Mesendoderm (in vitro differentiated cells): Measurements from ENCODE around the gene GPSM1.

Source experiments
- DNase-seq: peaks from one replicate; pipeline ENCODE4 v3.0.0; 2013
- H2AK5ac ChIP-seq: 2 replicates; pipeline ENCODE4 v1.6.1; 2013; ENCODE audit warnings: low read length, inconsistent platforms
- H2BK120ac ChIP-seq: 2 replicates; pipeline ENCODE4 v1.6.1; 2013; ENCODE audit warnings: low read depth, mild to moderate bottlenecking, low read length, moderate library complexity, mixed read lengths
- H2BK15ac ChIP-seq: replicated peaks from 2 replicates; pipeline ENCODE4 v1.6.1; 2013; ENCODE audit warnings: low read depth, mild to moderate bottlenecking, moderate library complexity
- H2BK5ac ChIP-seq: 2 replicates; pipeline ENCODE4 v1.6.1; 2013; ENCODE audit warnings: low read length, inconsistent platforms
- H3K18ac ChIP-seq: 2 replicates; pipeline ENCODE4 v1.6.1; 2013; ENCODE audit warnings: mild to moderate bottlenecking, low read length, mixed read lengths
- H3K23ac ChIP-seq: one replicate; pipeline ENCODE4 v1.6.1; 2013; ENCODE audit warnings: low read length
- H3K27ac ChIP-seq: 2 replicates; pipeline ENCODE4 v1.5.1; 2013; ENCODE audit warnings: low read depth, mild to moderate bottlenecking, inconsistent platforms, low read length, moderate library complexity
- H3K27me3 ChIP-seq: 2 replicates; pipeline ENCODE4 v1.6.1; 2013; ENCODE audit warnings: low read length, control low read depth, mild to moderate bottlenecking, inconsistent platforms; ENCODE audit not compliant: insufficient read depth, poor library complexity
- H3K36me3 ChIP-seq: 2 replicates; pipeline ENCODE4 v1.6.1; 2013; ENCODE audit warnings: low read length, inconsistent platforms; ENCODE audit not compliant: control insufficient read depth, insufficient read depth
- H3K4ac ChIP-seq: one replicate; pipeline ENCODE4 v1.6.1; 2013; ENCODE audit warnings: low read depth, mild to moderate bottlenecking, low read length, moderate library complexity
- H3K4me1 ChIP-seq: 2 replicates; pipeline ENCODE4 v1.6.1; 2013; ENCODE audit warnings: low read depth, low read length, inconsistent platforms; ENCODE audit not compliant: control insufficient read depth
- H3K4me2 ChIP-seq: 2 replicates; pipeline ENCODE4 v1.6.1; 2013; ENCODE audit warnings: low read length
- H3K4me3 ChIP-seq: 2 replicates; pipeline ENCODE4 v1.5.1; 2013; ENCODE audit warnings: mild to moderate bottlenecking, low read length
- H3K56ac ChIP-seq: one replicate; pipeline ENCODE4 v1.6.1; 2013; ENCODE audit warnings: low read length
- H3K79me1 ChIP-seq: 2 replicates; pipeline ENCODE4 v1.6.1; 2013; ENCODE audit warnings: low read length, inconsistent platforms
- H3K79me2 ChIP-seq: 2 replicates; pipeline ENCODE4 v1.6.1; 2013; ENCODE audit warnings: mild to moderate bottlenecking, low read length; ENCODE audit not compliant: control insufficient read depth, insufficient read depth
- H3K9ac ChIP-seq: 2 replicates; pipeline ENCODE4 v1.6.1; 2013; ENCODE audit warnings: low read length, inconsistent platforms
- H4K5ac ChIP-seq: one replicate; pipeline ENCODE4 v1.6.1; 2013; ENCODE audit warnings: low read length
- H4K8ac ChIP-seq: one replicate; pipeline ENCODE4 v1.6.1; 2013; ENCODE audit warnings: low read depth, mild to moderate bottlenecking, control low read depth, low read length, moderate library complexity
- WGBS: extraction: QIAGEN DNeasy Blood & Tissue Kit; methylation state at CpG from one replicate; pipeline ENCODE4 v1.1.7; 2013; ENCODE audit warnings: low lambda C conversion rate, missing lambda C conversion rate; ENCODE audit not compliant: insufficient coverage; ENCODE audit errors: extremely low coverage; 5-methylcytosine and 5-hydroxymethylcytosine counted together

Gene GPSM1

DNA sequence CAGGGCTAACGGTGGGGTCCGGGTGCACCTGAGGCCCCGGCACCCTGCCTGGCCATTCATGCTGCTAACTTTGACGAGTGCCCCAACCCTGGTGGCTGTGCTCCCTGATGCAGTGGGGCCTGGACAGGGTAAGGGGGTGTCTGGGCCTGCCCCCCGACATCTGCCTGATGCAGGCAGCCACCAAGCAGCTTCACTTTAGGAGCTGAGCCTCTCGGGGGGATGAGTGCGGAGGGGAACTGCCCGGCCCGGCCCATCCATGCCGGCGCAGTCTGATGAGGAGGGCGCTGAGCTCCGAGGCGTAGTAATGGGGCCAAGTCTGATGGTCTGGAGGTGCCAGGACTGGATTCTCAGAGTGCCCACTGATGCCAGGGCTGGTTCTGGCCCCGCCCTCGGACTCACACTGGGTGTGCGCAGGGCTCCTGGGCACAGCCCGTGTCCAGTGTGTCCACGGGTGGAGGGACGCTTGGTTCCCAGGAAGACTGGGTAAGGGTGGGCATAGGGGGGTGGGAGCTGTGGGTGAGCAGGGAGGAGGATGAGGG lies 19.7 kb downstream of the GPSM1 start:
- H3K18ac ChIP-seq: no peak overlapping the region
- H2BK5ac ChIP-seq: no peak overlapping the region
- H2BK15ac ChIP-seq: no peak overlapping the region
- no peak overlapping the region for H2AK5ac ChIP-seq
- no peaks in the 10 kb centered on the region for H3K79me2 ChIP-seq
- no peak overlapping the region for H3K4me3 ChIP-seq
- DNase-seq: no peak
- no peak overlapping the region for H4K5ac ChIP-seq
- H3K4me1 ChIP-seq: no peaks in the 10 kb centered on the region
- H4K8ac ChIP-seq: no peak overlapping the region
- no peak overlapping the region for H3K9ac ChIP-seq
- no CpG with 5 or more reads among the region's 20 CpGs for WGBS
- no peak overlapping the region for H3K4ac ChIP-seq
- H3K56ac ChIP-seq: no peak overlapping the region
- H3K36me3 ChIP-seq: no peaks in the 10 kb centered on the region
- H3K4me2 ChIP-seq: no peak overlapping the region
- no peak overlapping the region for H3K27ac ChIP-seq
- no peaks in the 10 kb centered on the region for H3K27me3 ChIP-seq
- no peak overlapping the region for H2BK120ac ChIP-seq
- H3K79me1 ChIP-seq: no peaks in the 10 kb centered on the region
- H3K23ac ChIP-seq: no peak overlapping the region

DNA sequence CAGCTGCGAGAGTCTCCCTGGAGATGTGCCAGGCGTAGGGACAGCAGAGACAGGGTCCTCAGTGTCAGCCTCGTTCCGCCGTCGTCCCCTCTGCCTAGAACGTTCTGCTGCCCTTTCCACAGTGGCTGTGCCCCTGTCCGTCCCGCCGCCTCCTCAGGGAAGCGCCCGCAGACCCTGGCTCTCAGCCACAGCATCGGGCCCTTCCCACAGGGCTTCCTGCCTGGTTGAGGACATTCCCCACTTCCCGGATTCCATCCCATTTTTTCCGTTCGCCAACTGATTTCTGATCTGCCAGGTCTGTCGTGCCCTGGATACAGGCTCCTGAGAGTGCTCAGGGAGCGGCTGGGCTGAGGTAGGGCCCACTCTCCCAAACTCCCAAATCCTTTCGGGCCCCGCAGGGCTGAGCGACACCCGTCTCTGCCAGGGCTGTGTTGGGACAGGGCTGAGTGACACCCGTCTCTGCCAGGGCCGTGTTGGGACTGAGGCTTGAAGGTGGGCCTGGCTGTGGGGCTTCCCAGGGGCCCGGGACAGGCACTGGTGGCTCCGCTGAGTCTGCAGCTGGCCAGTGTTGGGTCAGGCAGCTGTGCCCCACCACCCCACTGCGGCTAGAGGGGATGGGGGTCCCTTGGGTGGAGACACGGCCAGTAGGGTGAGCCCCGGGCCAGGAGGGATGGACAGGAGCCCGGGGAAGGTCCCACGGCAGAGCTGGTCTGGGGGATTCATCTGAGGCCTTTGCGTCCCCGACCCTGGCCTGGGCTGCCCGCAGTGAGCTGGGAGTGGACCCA lies 20.3 kb downstream of the GPSM1 start:
- no peaks in the 10 kb centered on the region for H3K79me1 ChIP-seq
- no peak overlapping the region for H2BK5ac ChIP-seq
- H2BK120ac ChIP-seq: no peak overlapping the region
- H3K79me2 ChIP-seq: no peaks in the 10 kb centered on the region
- H3K23ac ChIP-seq: no peak overlapping the region
- no peak overlapping the region for H3K4ac ChIP-seq
- H3K56ac ChIP-seq: no peak overlapping the region
- no peak overlapping the region for H4K5ac ChIP-seq
- H3K27ac ChIP-seq: no peak overlapping the region
- no peaks in the 10 kb centered on the region for H3K36me3 ChIP-seq
- H3K18ac ChIP-seq: no peak overlapping the region
- H3K4me3 ChIP-seq: no peak overlapping the region
- no peak overlapping the region for H2AK5ac ChIP-seq
- H3K27me3 ChIP-seq: no peaks in the 10 kb centered on the region
- H3K4me2 ChIP-seq: no peak overlapping the region
- H3K4me1 ChIP-seq: no peaks in the 10 kb centered on the region
- no peak overlapping the region for H2BK15ac ChIP-seq
- DNase-seq: no peak
- no peak overlapping the region for H4K8ac ChIP-seq
- no CpG with 5 or more reads among the region's 34 CpGs for WGBS
- no peak overlapping the region for H3K9ac ChIP-seq

DNA sequence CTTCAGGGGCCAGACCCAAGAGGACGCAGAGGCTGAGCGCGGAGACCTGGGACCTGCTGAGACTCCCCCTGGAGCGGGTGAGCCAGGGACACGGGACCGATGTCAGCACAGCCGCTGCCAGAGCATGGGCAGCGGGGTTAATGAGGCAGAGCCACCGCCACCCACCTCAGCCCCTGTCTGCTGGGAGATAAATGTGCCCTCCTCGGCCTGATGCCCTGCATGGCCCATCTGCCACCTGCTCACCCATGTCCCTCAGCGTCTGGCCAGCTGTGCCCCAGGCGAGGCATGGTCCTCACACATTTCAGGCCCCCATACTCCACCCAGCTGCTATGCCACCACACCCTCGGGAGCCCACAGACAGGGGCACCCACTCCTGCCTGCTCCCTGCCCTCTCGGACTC lies 21.4 kb downstream of the GPSM1 start:
- Histone ChIP-seq H3K79me1 (no peaks in the 10 kb centered on the region), H3K4ac (no peak overlapping the region), H2BK5ac (no peak overlapping the region), H3K36me3 (no peaks in the 10 kb centered on the region), H3K9ac (no peak overlapping the region), H3K27ac (no peak overlapping the region), H2BK15ac (no peak overlapping the region), H2BK120ac (no peak overlapping the region), H3K79me2 (no peaks in the 10 kb centered on the region), H3K4me3 (no peak overlapping the region), H3K4me2 (no peak overlapping the region), H4K8ac (no peak overlapping the region), H3K18ac (no peak overlapping the region), H4K5ac (no peak overlapping the region), H3K56ac (no peak overlapping the region), H3K23ac (no peak overlapping the region), H3K27me3 (no peaks in the 10 kb centered on the region), H2AK5ac (no peak overlapping the region), H3K4me1 (no peaks in the 10 kb centered on the region)
- DNase-seq: no peak
- no CpG with 5 or more reads among the region's 14 CpGs for WGBS

DNA sequence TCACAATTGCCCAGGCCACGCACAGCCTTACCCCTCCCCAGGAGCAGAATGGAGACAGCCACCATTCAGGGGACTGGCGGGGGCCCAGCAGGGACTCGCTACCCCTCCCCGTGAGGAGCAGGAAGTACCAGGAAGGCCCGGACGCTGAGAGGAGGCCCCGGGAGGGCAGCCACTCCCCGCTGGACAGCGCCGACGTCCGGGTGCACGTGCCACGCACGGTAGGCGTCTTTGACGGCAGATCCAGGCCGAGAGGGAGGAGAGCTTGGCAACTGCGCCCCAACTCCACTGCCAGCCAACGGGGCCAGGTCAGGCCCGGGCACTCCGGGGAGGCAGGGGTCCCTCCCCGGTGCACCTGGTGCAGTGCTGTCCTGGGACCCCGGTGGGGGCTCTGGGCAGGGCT lies 22.2 kb downstream of the GPSM1 start:
- Histone ChIP-seq H3K79me2 (no peaks in the 10 kb centered on the region), H2AK5ac (no peak overlapping the region), H2BK120ac (no peak overlapping the region), H3K27me3 (no peaks in the 10 kb centered on the region), H2BK5ac (no peak overlapping the region), H3K56ac (no peak overlapping the region), H3K4ac (no peak overlapping the region), H3K4me3 (no peak overlapping the region), H3K79me1 (no peaks in the 10 kb centered on the region), H3K9ac (no peak overlapping the region), H3K4me2 (no peak overlapping the region), H3K27ac (no peak overlapping the region), H3K36me3 (no peaks in the 10 kb centered on the region), H2BK15ac (no peak overlapping the region), H4K8ac (no peak overlapping the region), H3K18ac (no peak overlapping the region), H4K5ac (no peak overlapping the region), H3K23ac (no peak overlapping the region), H3K4me1 (no peaks in the 10 kb centered on the region)
- DNase-seq: no peak
- no CpG with 5 or more reads among the region's 24 CpGs for WGBS

DNA sequence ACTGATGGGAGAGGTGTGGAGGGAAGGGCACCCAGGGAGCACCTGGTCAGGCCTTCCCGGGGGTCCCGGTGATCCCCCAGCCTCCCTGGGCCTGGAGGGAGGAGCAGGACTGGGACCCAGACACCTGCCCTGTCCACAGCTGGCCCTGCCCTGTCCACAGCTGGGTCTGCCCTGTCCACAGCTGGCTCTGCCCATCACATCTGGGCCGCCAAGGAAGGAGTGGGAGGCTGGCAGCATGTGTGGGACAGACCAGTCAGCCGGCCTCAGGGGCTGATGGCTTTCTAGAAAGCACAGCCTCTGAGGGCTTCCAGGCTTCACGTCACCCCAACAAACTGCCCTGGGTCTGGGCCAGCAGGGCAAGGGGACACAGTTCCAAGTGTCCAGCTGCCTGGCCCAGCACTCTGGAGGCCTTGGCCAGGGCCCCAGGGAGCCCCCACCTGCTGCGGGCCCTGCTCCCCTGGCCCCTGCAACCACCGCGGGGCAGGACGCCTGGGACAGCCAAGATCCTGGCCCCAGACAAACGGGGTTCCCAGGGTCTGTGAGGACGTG lies 24.0 kb downstream of the GPSM1 start:
- Histone ChIP-seq H3K4me2 (no peak overlapping the region), H3K36me3 (no peaks in the 10 kb centered on the region), H3K27me3 (no peaks in the 10 kb centered on the region), H3K9ac (no peak overlapping the region), H3K56ac (no peak overlapping the region), H2BK15ac (no peak overlapping the region), H3K4me3 (no peak overlapping the region), H4K8ac (no peak overlapping the region), H3K27ac (no peak overlapping the region), H2BK5ac (no peak overlapping the region), H2AK5ac (no peak overlapping the region), H3K79me2 (no peaks in the 10 kb centered on the region), H3K18ac (no peak overlapping the region), H3K4me1 (no peaks in the 10 kb centered on the region), H2BK120ac (no peak overlapping the region), H4K5ac (no peak overlapping the region), H3K23ac (no peak overlapping the region), H3K79me1 (no peaks in the 10 kb centered on the region), H3K4ac (no peak overlapping the region)
- DNase-seq: no peak
- WGBS: no CpG with 5 or more reads among the region's 11 CpGs
